HCT116 (cell line): ENCODE measurements around the gene GK2. TPM values are rescaled to one million over a fixed set of nuclear protein-coding genes. Genes with fewer than 3 reads are reported as not detected.

Experiments
- ATAC-seq: fragments of 200-7000 bp; cut with Tn5 transposase; 2 replicates; pipeline ENCODE4 v1.9.1; 2020; ENCODE audit warnings: mild to moderate bottlenecking, moderate library complexity
- BruUV-seq: library from RNA; stranded (reverse); fragments of 400-500 nt; replicated peaks from 2 replicates; lab custom pipeline; 2021; lab: Mats Ljungman, UMichigan
- CTCF ChIA-PET: fragments of 300-600 bp; sonication (Branson Sonifier 250); formaldehyde crosslinking; loops from one replicate; lab custom pipeline; 2021; ENCODE audit warnings: antibody characterized with exemption; lab: Charles Lee
- POLR2A ChIA-PET: fragments of 300-600, 350-600 bp; sonication (Branson Sonifier 250); formaldehyde crosslinking; loops from one replicate; lab custom pipeline; 2021; ENCODE audit warnings: antibody characterized with exemption; lab: Charles Lee
- RAD21 ChIA-PET, 2 experiments: fragments of 300-600 bp; sonication (Branson Sonifier 250); formaldehyde crosslinking; loops; one replicate each; lab custom pipeline; 2023; ENCODE audit warnings: low total read pairs in 2 of 2; ENCODE audit not compliant: uncharacterized antibody in 2 of 2, unreplicated experiment in 2 of 2, low non-redundant PET in 1 of 2; lab: Charles Lee
- DNase-seq: peaks from one replicate; pipeline ENCODE4 v3.0.0-alpha.2; 2010; ENCODE audit warnings: low read depth, low spot score
- H2AFZ ChIP-seq: fragments of 200-600 bp; shearing (Covaris generic), sonication (generic); 2 replicates; pipeline ENCODE4 v1.6.1; 2017; ENCODE audit warnings: low read depth, mixed run types, mixed read lengths, antibody characterized with exemption, low read length; ENCODE audit not compliant: poor library complexity, severe bottlenecking
- H3K27ac ChIP-seq: 2 replicates; pipeline ENCODE4 v1.5.1; 2012; ENCODE audit warnings: low read depth, low read length
- H3K27me3 ChIP-seq: fragments of 200-600 bp; sonication (generic); 2 replicates; pipeline ENCODE4 v1.6.1; 2016; ENCODE audit warnings: mixed run types, low read length, mixed read lengths; ENCODE audit not compliant: insufficient read depth
- H3K36me3 ChIP-seq, 2 experiments: fragments of 200-500 bp in 1 of 2; fragments of 200-600 bp in 1 of 2; sonication (Bioruptor generic) in 1 of 2; sonication (generic) in 1 of 2; 2 replicates each; pipeline versions ENCODE4 v1.5.1 to v1.6.1; 2014 to 2016; ENCODE audit warnings: low read length in 2 of 2, inconsistent platforms in 1 of 2, mixed read lengths in 1 of 2, mixed run types in 1 of 2; ENCODE audit not compliant: insufficient read depth in 2 of 2, control insufficient read depth in 1 of 2
- H3K4me1 ChIP-seq, 2 experiments: fragments of 200-600 bp in 1 of 2; sonication (generic) in 1 of 2; 2 replicates each; pipeline versions ENCODE4 v1.5.1 to v1.6.1; 2012 to 2017; ENCODE audit warnings: low read length in 2 of 2, inconsistent platforms in 1 of 2, mild to moderate bottlenecking in 1 of 2, mixed read lengths in 1 of 2, mixed run types in 1 of 2, moderate library complexity in 1 of 2; ENCODE audit not compliant: insufficient read depth in 2 of 2, control insufficient read depth in 1 of 2
- H3K4me2 ChIP-seq: fragments of 200-600 bp; sonication (generic); 2 replicates; pipeline ENCODE4 v1.6.1; 2017; ENCODE audit warnings: mixed run types, low read length, mixed read lengths
- H3K4me3 ChIP-seq, 2 experiments: fragments of 200-600 bp in 1 of 2; sonication (generic) in 1 of 2; replicated peaks in 1 of 2; 2 replicates each; pipeline ENCODE4 v1.5.1; 2011 to 2016; ENCODE audit warnings: low read length in 2 of 2, control low read depth in 1 of 2, low read depth in 1 of 2, mild to moderate bottlenecking in 1 of 2, mixed read lengths in 1 of 2, mixed run types in 1 of 2
- H3K79me2 ChIP-seq: fragments of 200-600 bp; sonication (generic); 2 replicates; pipeline ENCODE4 v1.6.1; 2017; ENCODE audit warnings: mild to moderate bottlenecking, mixed run types, low read length, moderate library complexity, mixed read lengths; ENCODE audit not compliant: insufficient read depth
- H3K9ac ChIP-seq: fragments of 200-600 bp; sonication (generic); 2 replicates; pipeline ENCODE4 v1.6.1; 2016; ENCODE audit warnings: low read length, mixed read lengths
- H3K9me2 ChIP-seq: fragments of 200-600 bp; sonication (generic), shearing (Covaris generic); 2 replicates; pipeline ENCODE4 v1.6.1; 2017; ENCODE audit warnings: mixed run types, mild to moderate bottlenecking, moderate library complexity; ENCODE audit not compliant: insufficient read depth
- H3K9me3 ChIP-seq, 2 experiments: fragments of 200-500 bp in 1 of 2; fragments of 200-600 bp in 1 of 2; sonication (Bioruptor generic) in 1 of 2; sonication (generic) in 1 of 2; 2 replicates each; pipeline ENCODE4 v1.6.1; 2014 to 2017; ENCODE audit warnings: low read length in 2 of 2, mixed read lengths in 2 of 2, inconsistent platforms in 1 of 2, low read depth in 1 of 2, mild to moderate bottlenecking in 1 of 2, mixed run types in 1 of 2, moderate library complexity in 1 of 2; ENCODE audit not compliant: control insufficient read depth in 1 of 2, insufficient read depth in 1 of 2
- H4K20me1 ChIP-seq: fragments of 200-600 bp; sonication (generic), shearing (Covaris generic); 2 replicates; pipeline ENCODE4 v1.6.1; 2017; ENCODE audit warnings: mixed run types, mild to moderate bottlenecking, moderate library complexity; ENCODE audit not compliant: insufficient read depth
- ATF3 ChIP-seq: IDR thresholded peaks from 2 replicates; pipeline ENCODE4 v1.6.1; 2012
- CEBPB ChIP-seq: IDR thresholded peaks from 2 replicates; pipeline ENCODE4 v1.6.1; 2012; ENCODE audit warnings: low read depth
- EGR1 ChIP-seq: IDR thresholded peaks from 2 replicates; pipeline ENCODE4 v1.6.1; 2012; ENCODE audit warnings: low read depth
- ELF1 ChIP-seq: IDR thresholded peaks from 2 replicates; pipeline ENCODE4 v1.6.1; 2012; ENCODE audit warnings: low read depth, borderline replicate concordance
- EZH2 ChIP-seq: fragments of 200-600 bp; sonication (generic); IDR thresholded peaks from 2 replicates; pipeline ENCODE4 v1.6.1; 2017; ENCODE audit warnings: antibody characterized with exemption, mixed run types
- EZH2phosphoT487 ChIP-seq: fragments of 200-600 bp; IDR thresholded peaks from 2 replicates; pipeline ENCODE4 v1.6.1; 2018; ENCODE audit warnings: antibody characterized with exemption, borderline replicate concordance
- POLR2AphosphoS5 ChIP-seq: IDR thresholded peaks from 2 replicates; pipeline ENCODE4 v1.6.1; 2011; ENCODE audit warnings: mild to moderate bottlenecking, low read depth, low read length, moderate library complexity
- RAD21 ChIP-seq: IDR thresholded peaks from 2 replicates; pipeline ENCODE4 v1.6.1; 2012; ENCODE audit warnings: low read depth, mild to moderate bottlenecking
- SIN3A ChIP-seq: IDR thresholded peaks from 2 replicates; pipeline ENCODE4 v1.6.1; 2012; ENCODE audit warnings: low read depth
- SRF ChIP-seq: IDR thresholded peaks from 2 replicates; pipeline ENCODE4 v1.6.1; 2012; ENCODE audit warnings: low read depth
- TCF7L2 ChIP-seq: IDR thresholded peaks from 2 replicates; pipeline ENCODE4 v1.7.0; 2011; ENCODE audit warnings: borderline replicate concordance, inconsistent platforms; ENCODE audit not compliant: insufficient read depth, insufficient read length; ENCODE audit errors: extremely low read depth
- ZBTB33 ChIP-seq: IDR thresholded peaks from 2 replicates; pipeline ENCODE4 v1.6.1; 2011; ENCODE audit warnings: mild to moderate bottlenecking, low read length, moderate library complexity; ENCODE audit not compliant: insufficient replicate concordance; ENCODE audit errors: extremely low read depth
- ZFX ChIP-seq: fragments of 450-650 bp; IDR thresholded peaks from 2 replicates; pipeline ENCODE4 v1.6.1; 2017
- intact Hi-C: fragments of 100-400 bp; cut with micrococcal nuclease; formaldehyde crosslinking; loops from 2 replicates; pipeline ENCODE4 v1.10.0; 2022
- total RNA-seq: library from RNA; stranded (reverse); gene quantifications from one replicate; pipeline ENCODE4 v1.2.1, GENCODE V29; 2021; ENCODE audit not compliant: unreplicated experiment

GK2 gene
- total RNA-seq, 1 experiment from 2014 or later: not detected

- no peaks in the 10 kb centered on the region for H3K36me3 ChIP-seq
- no peak overlapping the region for H3K4me2 ChIP-seq
- H3K27me3 ChIP-seq: no peaks in the 10 kb centered on the region
- H3K4me1 ChIP-seq: no peaks in the 10 kb centered on the region
- no peaks in the 10 kb centered on the region for H3K79me2 ChIP-seq
- POLR2A ChIA-PET: no interaction called here
- H4K20me1 ChIP-seq: no peaks in the 10 kb centered on the region
- DNase-seq: no peak
- BruUV-seq: no TSS peak
- TF ChIP-seq EZH2: no peak
- no peak for TF ChIP-seq EZH2phosphoT487
- no peak for TF ChIP-seq CEBPB
- TF ChIP-seq RAD21: no peak
- TF ChIP-seq ZFX: no peak
- TF ChIP-seq EGR1: no peak
- no peak for TF ChIP-seq TCF7L2
- TF ChIP-seq ELF1: no peak
- TF ChIP-seq ZBTB33: no peak
- no peak for TF ChIP-seq SRF
- TF ChIP-seq SIN3A: no peak
- TF ChIP-seq ATF3: no peak
- TF ChIP-seq POLR2AphosphoS5: no peak
- no peaks in the 10 kb centered on the region for H3K9me2 ChIP-seq
- RAD21 ChIA-PET: no interaction called here
- CTCF ChIA-PET: no interaction called here
- ATAC-seq: no peak
- intact Hi-C loops: no loop called here
- H2AFZ ChIP-seq: no peak overlapping the region
- no peaks in the 10 kb centered on the region for H3K9me3 ChIP-seq
- H3K4me3 ChIP-seq: no peak overlapping the region
- H3K27ac ChIP-seq: no peak overlapping the region
- H3K9ac ChIP-seq: no peak overlapping the region
Observed at GRCh38 chr4:79426989-79427388, 19.0 kb upstream of the GK2 start.
